Measurements from ENCODE around the gene DPP3.

The DPP3 gene

GRCh38 chr11:66464916-66465315 is 15.3 kb upstream of the DPP3 start:
- DNase-seq (ENCODE audit: low read depth), result no peak

- DNase-seq (ENCODE audit: low read depth), result no peak
Measured at GRCh38 chr11:66465373-66466224, 14.6 kb upstream of the DPP3 start.

- DNase-seq (ENCODE audit: low read depth), result peak; percentile 77
Measured at GRCh38 chr11:66466225-66467033, 13.8 kb upstream of the DPP3 start, which contains the start of gene PELI3. PELI3 (plus strand) TSS chr11:66466905; CDS start chr11:66468129, 1,224 bp downstream.

GRCh38 chr11:66467034-66467659 is 13.1 kb upstream of the DPP3 start:
- DNase-seq (ENCODE audit: low read depth), result no peak

GRCh38 chr11:66467756-66468155 is 12.5 kb upstream of the DPP3 start:
- DNase-seq (ENCODE audit: low read depth), result no peak

- DNase-seq (ENCODE audit: low read depth), result no peak
Measured at GRCh38 chr11:66468691-66469090, 11.5 kb upstream of the DPP3 start.

GRCh38 chr11:66469441-66469840 is 10.8 kb upstream of the DPP3 start:
- no peak for DNase-seq (ENCODE audit: low read depth)

GRCh38 chr11:66470015-66470414 is 10.2 kb upstream of the DPP3 start:
- DNase-seq (ENCODE audit: low read depth), result no peak

GRCh38 chr11:66471142-66471541 is 9.1 kb upstream of the DPP3 start:
- no peak for DNase-seq (ENCODE audit: low read depth)

GRCh38 chr11:66472054-66472453 is 8.2 kb upstream of the DPP3 start:
- no peak for DNase-seq (ENCODE audit: low read depth)

GRCh38 chr11:66473167-66473566 is 7.1 kb upstream of the DPP3 start:
- DNase-seq (ENCODE audit: low read depth), result no peak

GRCh38 chr11:66473608-66474515 is 6.4 kb upstream of the DPP3 start:
- DNase-seq (ENCODE audit: low read depth), result no peak

GRCh38 chr11:66475349-66476172 is 4.7 kb upstream of the DPP3 start:
- DNase-seq (ENCODE audit: low read depth), result no peak

GRCh38 chr11:66476173-66476840 is 3.9 kb upstream of the DPP3 start:
- DNase-seq (ENCODE audit: low read depth), result no peak

- DNase-seq (ENCODE audit: low read depth), result no peak
Measured at GRCh38 chr11:66476841-66477251, 3.4 kb upstream of the DPP3 start.

GRCh38 chr11:66477263-66478201 is 2.7 kb upstream of the DPP3 start:
- DNase-seq (ENCODE audit: low read depth), result no peak

GRCh38 chr11:66478729-66479393 is 1.4 kb upstream of the DPP3 start:
- DNase-seq (ENCODE audit: low read depth), result no peak

- no peak for DNase-seq (ENCODE audit: low read depth)
Measured at GRCh38 chr11:66479394-66480116, 679 bp upstream of the DPP3 start.

Measured in GM04504 (cell line).